Measurements from ENCODE around the gene TSPAN18.

Gene TSPAN18

GRCh38 chr11:44814881-44815592, 88.3 kb downstream of the TSPAN18 start:
- Histone ChIP-seq H3K27me3 (replicated peaks) (peaks cover 5% of the 10 kb centered on the region), H3K36me3 (replicated peaks) (no peaks in the 10 kb centered on the region), H3K4me3 (ENCODE audit: low read depth, low read length) (no peak overlapping the region), H3K27ac (no peak overlapping the region)
- DNase-seq, result no peak
- in situ Hi-C loops (cut with HindIII; ENCODE audit: low pct_ligation_motif_present, low sequenced_read_pairs), result no loop called here
- TF ChIP-seq, protein P1, sequence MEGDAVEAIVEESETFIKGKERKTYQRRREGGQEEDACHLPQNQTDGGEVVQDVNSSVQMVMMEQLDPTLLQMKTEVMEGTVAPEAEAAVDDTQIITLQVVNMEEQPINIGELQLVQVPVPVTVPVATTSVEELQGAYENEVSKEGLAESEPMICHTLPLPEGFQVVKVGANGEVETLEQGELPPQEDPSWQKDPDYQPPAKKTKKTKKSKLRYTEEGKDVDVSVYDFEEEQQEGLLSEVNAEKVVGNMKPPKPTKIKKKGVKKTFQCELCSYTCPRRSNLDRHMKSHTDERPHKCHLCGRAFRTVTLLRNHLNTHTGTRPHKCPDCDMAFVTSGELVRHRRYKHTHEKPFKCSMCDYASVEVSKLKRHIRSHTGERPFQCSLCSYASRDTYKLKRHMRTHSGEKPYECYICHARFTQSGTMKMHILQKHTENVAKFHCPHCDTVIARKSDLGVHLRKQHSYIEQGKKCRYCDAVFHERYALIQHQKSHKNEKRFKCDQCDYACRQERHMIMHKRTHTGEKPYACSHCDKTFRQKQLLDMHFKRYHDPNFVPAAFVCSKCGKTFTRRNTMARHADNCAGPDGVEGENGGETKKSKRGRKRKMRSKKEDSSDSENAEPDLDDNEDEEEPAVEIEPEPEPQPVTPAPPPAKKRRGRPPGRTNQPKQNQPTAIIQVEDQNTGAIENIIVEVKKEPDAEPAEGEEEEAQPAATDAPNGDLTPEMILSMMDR (IDR thresholded peaks at IDR 0.05; ENCODE audit: low read depth, low read length, missing control alignments), result no peak

DNA sequence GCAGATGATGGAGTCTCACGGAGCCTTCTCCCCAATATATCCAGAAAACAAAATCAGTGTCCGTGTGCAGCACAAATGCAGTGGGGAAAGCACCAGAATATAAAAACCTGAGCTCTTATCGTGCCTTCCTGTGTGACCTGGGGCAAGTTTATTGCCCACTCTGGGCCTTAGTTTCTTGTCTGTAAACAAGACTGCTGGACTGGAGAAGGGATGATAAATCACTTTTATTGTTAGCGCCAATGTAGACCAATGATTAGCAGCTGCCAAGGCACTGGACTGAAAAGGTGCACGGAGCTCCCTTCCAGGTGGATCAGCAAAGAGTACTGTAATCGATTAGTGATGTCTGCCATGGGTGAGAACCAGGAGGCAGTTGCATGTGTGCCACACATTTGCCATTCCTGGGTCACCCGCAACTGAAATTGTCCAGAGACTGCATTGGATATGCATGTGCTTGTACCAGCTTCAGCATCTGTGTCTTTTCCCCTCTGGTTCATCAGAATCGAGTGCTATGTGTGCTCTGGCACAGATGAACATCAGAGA, 89.2 kb downstream of the TSPAN18 start:
- no peaks in the 10 kb centered on the region for H3K36me3 ChIP-seq (replicated peaks)
- H3K4me3 ChIP-seq (ENCODE audit: low read depth, low read length), result no peak overlapping the region
- H3K27ac ChIP-seq, result no peak overlapping the region
- in situ Hi-C loops (cut with HindIII; ENCODE audit: low pct_ligation_motif_present, low sequenced_read_pairs), result no loop called here
- peaks cover 6% of the 10 kb centered on the region for H3K27me3 ChIP-seq (replicated peaks)
- no peak for DNase-seq
- TF ChIP-seq, protein P1 (IDR thresholded peaks at IDR 0.05; ENCODE audit: low read depth, low read length, missing control alignments), result no peak

DNA sequence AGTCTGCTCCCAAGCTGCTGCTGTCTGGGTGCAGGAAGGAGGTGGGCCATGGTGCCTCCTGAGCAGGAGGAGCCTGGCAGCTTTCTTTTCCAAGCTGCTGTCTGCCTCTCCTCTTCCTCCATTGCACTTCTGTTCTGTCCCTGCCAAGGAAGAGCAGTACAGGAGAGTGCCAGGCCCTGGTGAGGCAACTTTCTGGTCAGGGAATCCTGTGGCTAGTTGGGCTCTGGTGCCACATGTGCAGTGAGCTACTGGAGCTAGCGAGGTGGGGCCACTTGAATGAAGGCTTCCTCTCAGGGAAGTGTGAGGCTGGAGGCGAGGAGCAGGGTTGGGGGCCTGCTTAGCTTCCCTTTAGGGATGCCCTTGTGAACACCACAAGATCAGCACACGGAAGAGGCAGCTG, 90.0 kb downstream of the TSPAN18 start:
- Histone ChIP-seq H3K4me3 (ENCODE audit: low read depth, low read length) (no peak overlapping the region), H3K27ac (no peak overlapping the region), H3K36me3 (replicated peaks) (no peaks in the 10 kb centered on the region), H3K27me3 (replicated peaks) (peaks cover 10% of the 10 kb centered on the region)
- TF ChIP-seq, protein P1 (IDR thresholded peaks at IDR 0.05; ENCODE audit: low read depth, low read length, missing control alignments), result no peak
- in situ Hi-C loops (cut with HindIII; ENCODE audit: low pct_ligation_motif_present, low sequenced_read_pairs), result no loop called here
- no peak for DNase-seq

DNA sequence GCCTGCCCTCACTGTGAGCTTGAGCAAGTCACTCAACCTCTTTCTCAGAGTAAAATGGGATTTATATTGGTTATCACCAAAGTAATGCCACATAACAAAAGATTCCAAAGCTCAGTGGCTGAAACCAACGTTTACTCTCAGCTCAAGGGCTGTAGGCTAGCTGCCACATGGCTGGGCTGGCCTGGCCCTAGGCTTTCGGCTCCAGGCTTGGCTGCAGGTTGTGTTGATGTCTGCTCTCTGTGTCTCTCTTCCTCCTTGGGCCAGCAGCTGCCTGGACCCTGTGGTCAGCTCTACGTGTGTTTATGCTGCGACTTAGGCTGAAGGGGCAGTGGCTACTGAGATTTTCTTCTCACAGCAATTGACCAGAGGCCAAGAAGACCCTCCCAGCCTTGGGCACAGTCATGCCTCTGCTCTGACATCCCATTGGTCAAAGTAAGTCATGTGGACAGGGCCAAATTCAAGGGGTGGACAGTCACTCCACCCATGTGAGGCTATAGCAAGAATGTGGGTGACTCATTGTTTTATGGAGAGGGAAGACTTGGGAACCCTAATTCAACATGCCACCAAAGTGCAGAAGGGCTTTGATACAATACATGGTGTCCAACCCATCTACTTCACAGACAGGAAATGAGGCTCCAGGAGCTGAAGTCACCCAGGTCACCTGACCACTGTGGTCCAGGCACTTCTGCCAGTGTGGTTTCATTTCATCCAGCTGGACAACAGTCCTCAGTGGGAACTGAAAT, 90.6 kb downstream of the TSPAN18 start:
- in situ Hi-C loops (cut with HindIII; ENCODE audit: low pct_ligation_motif_present, low sequenced_read_pairs), result no loop called here
- no peak for DNase-seq
- H3K36me3 ChIP-seq (replicated peaks), result no peaks in the 10 kb centered on the region
- no peak overlapping the region for H3K27ac ChIP-seq
- H3K4me3 ChIP-seq (ENCODE audit: low read depth, low read length), result no peak overlapping the region
- H3K27me3 ChIP-seq (replicated peaks), result peaks cover 10% of the 10 kb centered on the region
- TF ChIP-seq, protein P1 (IDR thresholded peaks at IDR 0.05; ENCODE audit: low read depth, low read length, missing control alignments), result no peak

- no peak for DNase-seq
- H3K27ac ChIP-seq, result no peak overlapping the region
- TF ChIP-seq, protein P1 (IDR thresholded peaks at IDR 0.05; ENCODE audit: low read depth, low read length, missing control alignments), result no peak
- H3K4me3 ChIP-seq (ENCODE audit: low read depth, low read length), result no peak overlapping the region
- H3K27me3 ChIP-seq (replicated peaks), result peaks cover 8% of the 10 kb centered on the region
- no peaks in the 10 kb centered on the region for H3K36me3 ChIP-seq (replicated peaks)
- in situ Hi-C loops (cut with HindIII; ENCODE audit: low pct_ligation_motif_present, low sequenced_read_pairs), result no loop called here
These were observed 91.3 kb downstream of the TSPAN18 start for GRCh38 chr11:44818110-44818509.

Data from brain microvascular endothelial cell (primary cell).